ENCODE data around the gene VTI1A. TPM values are rescaled to one million over a fixed set of nuclear protein-coding genes. Genes with fewer than 3 reads are reported as not detected.

The VTI1A gene
- total RNA-seq, 2 donors from 2014 or later: 34.1 to 38.6 TPM

DNA sequence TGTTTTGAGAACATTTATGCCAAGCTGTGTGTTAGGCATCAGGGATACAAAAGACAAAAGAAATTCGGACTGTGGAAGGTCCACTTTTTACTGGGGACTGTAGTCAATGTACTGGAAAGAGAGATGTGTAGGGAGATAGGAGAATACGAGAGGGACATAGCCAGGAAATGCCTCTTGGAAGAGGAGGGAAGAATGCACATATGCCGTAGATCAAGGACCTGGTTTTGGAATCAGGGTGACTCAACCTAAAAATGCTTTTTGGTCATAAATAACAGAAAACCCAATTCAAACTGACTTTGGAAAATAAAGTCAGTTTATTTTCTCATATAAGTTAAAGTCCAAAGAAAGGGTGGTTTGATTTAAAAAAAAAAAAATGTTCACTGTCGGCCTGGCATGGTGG, 362.7 kb downstream of the VTI1A start:
- TF ChIP-seq, protein P1, sequence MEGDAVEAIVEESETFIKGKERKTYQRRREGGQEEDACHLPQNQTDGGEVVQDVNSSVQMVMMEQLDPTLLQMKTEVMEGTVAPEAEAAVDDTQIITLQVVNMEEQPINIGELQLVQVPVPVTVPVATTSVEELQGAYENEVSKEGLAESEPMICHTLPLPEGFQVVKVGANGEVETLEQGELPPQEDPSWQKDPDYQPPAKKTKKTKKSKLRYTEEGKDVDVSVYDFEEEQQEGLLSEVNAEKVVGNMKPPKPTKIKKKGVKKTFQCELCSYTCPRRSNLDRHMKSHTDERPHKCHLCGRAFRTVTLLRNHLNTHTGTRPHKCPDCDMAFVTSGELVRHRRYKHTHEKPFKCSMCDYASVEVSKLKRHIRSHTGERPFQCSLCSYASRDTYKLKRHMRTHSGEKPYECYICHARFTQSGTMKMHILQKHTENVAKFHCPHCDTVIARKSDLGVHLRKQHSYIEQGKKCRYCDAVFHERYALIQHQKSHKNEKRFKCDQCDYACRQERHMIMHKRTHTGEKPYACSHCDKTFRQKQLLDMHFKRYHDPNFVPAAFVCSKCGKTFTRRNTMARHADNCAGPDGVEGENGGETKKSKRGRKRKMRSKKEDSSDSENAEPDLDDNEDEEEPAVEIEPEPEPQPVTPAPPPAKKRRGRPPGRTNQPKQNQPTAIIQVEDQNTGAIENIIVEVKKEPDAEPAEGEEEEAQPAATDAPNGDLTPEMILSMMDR (IDR thresholded peaks at IDR 0.05): no peak
- Histone ChIP-seq H3K9ac (ENCODE audit: low read depth in 2 of 2, low read length in 2 of 2) (no peak overlapping the region), H3K4me1 (no peaks in the 10 kb centered on the region), H3K27me3 (no peaks in the 10 kb centered on the region), H3K36me3 (no peaks in the 10 kb centered on the region), H3K9me3 (no peaks in the 10 kb centered on the region), H3K4me3 (no peak overlapping the region), H3K27ac (no peak overlapping the region)
- intact Hi-C loops (cut with DNase I): loop anchor here (10.0 kb wide), 1 partner anchor 65 kb away; no protein-coding TSS in a partner anchor
- no peak for DNase-seq

DNA sequence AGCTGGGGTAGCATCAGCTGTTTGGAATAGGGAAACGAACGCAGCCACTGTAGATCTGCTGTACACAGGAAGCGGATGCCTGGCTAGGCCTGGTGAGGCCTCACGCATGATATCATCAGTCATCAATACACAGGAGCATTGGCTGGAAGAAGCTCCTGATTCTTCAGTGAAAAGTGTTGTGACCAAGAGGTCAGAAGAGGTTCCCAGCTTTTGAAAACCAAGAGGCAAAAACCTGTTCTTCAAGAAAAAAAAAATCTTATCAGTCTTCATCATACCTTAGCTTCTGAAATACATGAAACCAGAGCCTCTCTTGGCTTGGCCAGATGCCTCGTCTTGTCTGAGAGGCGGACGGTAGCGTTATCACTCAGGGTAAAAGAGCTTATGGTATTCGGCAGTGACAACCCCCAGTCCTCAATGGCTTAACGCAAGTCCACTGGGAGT, 363.7 kb downstream of the VTI1A start:
- H3K27me3 ChIP-seq: no peaks in the 10 kb centered on the region
- intact Hi-C loops (cut with DNase I): no loop called here
- no peak for DNase-seq
- H3K27ac ChIP-seq: no peak overlapping the region
- TF ChIP-seq, protein P1 (IDR thresholded peaks at IDR 0.05): no peak
- no peaks in the 10 kb centered on the region for H3K36me3 ChIP-seq
- H3K9ac ChIP-seq (ENCODE audit: low read depth in 2 of 2, low read length in 2 of 2): no peak overlapping the region
- no peaks in the 10 kb centered on the region for H3K9me3 ChIP-seq
- no peaks in the 10 kb centered on the region for H3K4me1 ChIP-seq
- no peak overlapping the region for H3K4me3 ChIP-seq

DNA sequence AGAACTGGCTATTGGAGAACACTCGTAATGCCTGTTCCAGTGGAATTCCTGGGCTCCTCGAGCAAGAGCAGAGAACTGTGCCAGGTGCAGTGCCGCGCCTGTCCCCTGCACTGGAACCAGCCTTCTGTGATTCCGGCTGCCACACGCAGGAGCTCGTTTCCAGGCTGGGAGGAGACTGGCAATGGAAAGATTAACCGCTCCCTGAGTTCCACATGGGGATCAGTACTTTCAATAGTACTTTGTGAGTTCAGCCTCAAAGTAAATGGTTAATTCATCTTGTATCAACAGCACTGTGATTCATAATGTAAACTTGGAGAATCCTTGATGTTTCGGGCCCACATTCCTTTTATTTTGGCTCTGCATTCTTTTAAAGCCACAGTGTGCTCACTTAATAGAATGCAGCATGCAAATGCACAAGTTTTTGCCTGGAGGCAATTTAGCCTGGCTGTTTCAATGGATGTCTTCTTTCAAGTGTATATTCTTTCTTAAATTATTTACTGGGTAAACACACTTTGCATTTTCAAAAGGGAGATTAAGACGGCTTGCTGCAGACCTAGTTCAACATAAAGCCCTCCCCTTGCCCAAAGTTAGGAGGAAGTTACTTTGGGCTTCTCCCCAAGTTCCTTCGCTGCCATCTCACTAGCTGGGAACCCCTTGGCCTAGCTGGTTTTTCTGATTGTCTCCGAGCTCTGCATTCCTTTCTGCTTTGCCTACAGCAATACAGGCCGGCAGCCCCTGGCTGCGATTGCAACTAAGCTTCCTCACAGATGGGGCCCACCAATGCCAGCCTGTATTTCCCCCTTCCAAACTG, 364.9 kb downstream of the VTI1A start:
- H3K4me3 ChIP-seq: no peak overlapping the region
- no peak overlapping the region for H3K9ac ChIP-seq (ENCODE audit: low read depth in 2 of 2, low read length in 2 of 2)
- H3K4me1 ChIP-seq: no peaks in the 10 kb centered on the region
- no peaks in the 10 kb centered on the region for H3K36me3 ChIP-seq
- peak; percentile 54 for DNase-seq
- no peaks in the 10 kb centered on the region for H3K9me3 ChIP-seq
- H3K27me3 ChIP-seq: no peaks in the 10 kb centered on the region
- intact Hi-C loops (cut with DNase I): no loop called here
- TF ChIP-seq, protein P1 (IDR thresholded peaks at IDR 0.05): no peak
- H3K27ac ChIP-seq: peak overlapping the region; percentile 15

DNA sequence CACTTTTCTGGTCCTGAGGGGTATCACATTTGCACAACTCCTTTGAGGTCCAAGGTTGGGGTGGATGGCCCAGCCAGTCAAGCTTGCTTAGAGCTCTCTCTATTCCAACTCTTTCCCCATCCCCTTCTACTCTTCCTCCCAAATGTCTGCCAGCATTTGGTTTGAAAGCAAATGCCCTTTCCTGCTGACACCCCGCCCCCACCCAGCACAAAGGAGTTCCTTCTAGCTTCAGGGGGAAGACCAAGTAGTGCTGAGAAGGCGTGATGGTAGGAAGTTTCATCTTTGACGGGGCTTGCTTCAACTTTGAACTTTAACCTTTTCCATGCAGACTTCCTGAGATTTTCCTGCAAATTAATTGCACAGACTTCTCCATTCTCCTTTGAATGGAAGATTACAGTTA, 365.6 kb downstream of the VTI1A start:
- no peak for DNase-seq
- H3K9me3 ChIP-seq: no peaks in the 10 kb centered on the region
- H3K27me3 ChIP-seq: no peaks in the 10 kb centered on the region
- no peak overlapping the region for H3K9ac ChIP-seq (ENCODE audit: low read depth in 2 of 2, low read length in 2 of 2)
- no peaks in the 10 kb centered on the region for H3K4me1 ChIP-seq
- no peaks in the 10 kb centered on the region for H3K36me3 ChIP-seq
- intact Hi-C loops (cut with DNase I): no loop called here
- H3K27ac ChIP-seq: no peak overlapping the region
- no peak overlapping the region for H3K4me3 ChIP-seq
- TF ChIP-seq, protein P1 (IDR thresholded peaks at IDR 0.05): no peak

DNA sequence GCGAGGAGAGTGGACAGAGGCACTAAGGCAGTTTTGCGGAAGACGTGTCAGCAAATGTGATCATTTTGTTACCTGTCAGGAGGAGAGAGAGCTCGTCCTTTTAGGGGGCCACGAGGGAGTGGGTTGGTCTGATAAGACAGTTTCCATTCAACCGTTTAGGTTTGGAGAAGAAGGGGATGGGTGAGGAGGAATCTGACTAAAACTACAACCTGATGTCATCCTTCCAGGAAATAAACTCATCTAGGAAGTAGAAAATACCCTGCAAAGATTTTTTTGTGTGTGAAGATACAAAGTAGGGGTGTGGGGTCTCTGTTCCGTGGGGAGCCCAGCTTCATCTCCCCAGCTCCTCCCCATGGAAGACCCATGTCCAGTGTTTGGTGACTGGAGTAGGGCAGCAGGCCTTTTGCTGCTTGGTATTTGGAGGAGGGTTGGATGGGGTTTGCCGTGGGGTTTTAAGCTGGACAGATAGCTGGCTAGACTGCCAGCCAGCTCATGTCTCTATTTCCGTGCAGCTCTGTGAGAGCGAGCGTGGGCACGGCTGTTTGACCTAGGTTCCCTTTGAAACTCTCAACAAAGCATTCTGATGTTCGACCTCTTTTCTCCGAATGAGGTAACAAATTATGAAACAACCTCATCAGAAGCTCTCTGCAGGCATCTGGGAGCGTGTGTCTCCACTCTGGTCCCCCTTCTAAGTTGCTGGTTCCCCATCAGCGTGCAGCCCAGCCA, 367.0 kb downstream of the VTI1A start:
- H3K9ac ChIP-seq (ENCODE audit: low read depth in 2 of 2, low read length in 2 of 2): no peak overlapping the region
- no peaks in the 10 kb centered on the region for H3K9me3 ChIP-seq
- no peaks in the 10 kb centered on the region for H3K4me1 ChIP-seq
- TF ChIP-seq, protein P1 (IDR thresholded peaks at IDR 0.05): no peak
- no peaks in the 10 kb centered on the region for H3K36me3 ChIP-seq
- H3K4me3 ChIP-seq: no peak overlapping the region
- no peak for DNase-seq
- no peak overlapping the region for H3K27ac ChIP-seq
- H3K27me3 ChIP-seq: no peaks in the 10 kb centered on the region
- intact Hi-C loops (cut with DNase I): no loop called here
